Fibroblast of pulmonary artery (primary cell): ENCODE measurements around the gene PRPF6.
A peak's percentile ranks its signal among the peaks of the same experiment; 100 is the strongest.

Source experiments
- DNase-seq: peaks from one replicate; pipeline ENCODE4 v3.0.0-alpha.2; 2010; ENCODE audit warnings: low read depth
- H3K4me3 ChIP-seq: replicated peaks from 2 replicates; pipeline ENCODE4 v1.5.1; 2011; ENCODE audit warnings: low read depth, mild to moderate bottlenecking, control low read depth, low read length, moderate library complexity
- TF ChIP-seq, protein P1 (sequence below): IDR thresholded peaks from 2 replicates; pipeline ENCODE4 v1.5.1; 2011; ENCODE audit warnings: mild to moderate bottlenecking, control low read depth, low read length, inconsistent platforms; ENCODE audit errors: missing control alignments

PRPF6 gene

DNA sequence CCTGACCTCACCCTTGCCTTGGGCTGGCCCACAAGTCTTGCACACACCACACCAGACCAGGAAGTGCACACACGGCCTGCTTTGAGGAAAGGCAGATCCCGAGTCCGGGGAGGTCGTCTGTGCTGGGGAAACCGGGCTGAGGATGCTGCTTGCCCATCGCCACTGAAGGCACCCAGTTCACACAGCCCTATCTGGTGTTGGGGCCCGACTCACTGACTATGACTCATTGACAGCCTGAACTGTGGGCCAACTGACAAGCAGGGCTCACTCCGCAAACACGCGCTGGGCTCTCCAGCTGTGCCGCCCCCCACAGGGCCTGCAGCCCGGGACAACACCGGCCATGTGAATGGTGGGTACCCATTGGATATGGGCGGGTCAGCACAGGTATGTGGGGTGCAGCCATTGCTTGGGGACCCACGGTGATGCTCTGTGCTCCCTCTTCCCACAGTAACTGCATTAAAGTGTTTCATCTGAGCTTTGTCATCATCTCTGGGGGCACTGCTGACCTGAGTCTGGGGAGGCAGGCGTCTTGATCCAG, 3.1 kb upstream of the PRPF6 start:
- no peak overlapping the region for H3K4me3 ChIP-seq
- TF ChIP-seq, protein P1, sequence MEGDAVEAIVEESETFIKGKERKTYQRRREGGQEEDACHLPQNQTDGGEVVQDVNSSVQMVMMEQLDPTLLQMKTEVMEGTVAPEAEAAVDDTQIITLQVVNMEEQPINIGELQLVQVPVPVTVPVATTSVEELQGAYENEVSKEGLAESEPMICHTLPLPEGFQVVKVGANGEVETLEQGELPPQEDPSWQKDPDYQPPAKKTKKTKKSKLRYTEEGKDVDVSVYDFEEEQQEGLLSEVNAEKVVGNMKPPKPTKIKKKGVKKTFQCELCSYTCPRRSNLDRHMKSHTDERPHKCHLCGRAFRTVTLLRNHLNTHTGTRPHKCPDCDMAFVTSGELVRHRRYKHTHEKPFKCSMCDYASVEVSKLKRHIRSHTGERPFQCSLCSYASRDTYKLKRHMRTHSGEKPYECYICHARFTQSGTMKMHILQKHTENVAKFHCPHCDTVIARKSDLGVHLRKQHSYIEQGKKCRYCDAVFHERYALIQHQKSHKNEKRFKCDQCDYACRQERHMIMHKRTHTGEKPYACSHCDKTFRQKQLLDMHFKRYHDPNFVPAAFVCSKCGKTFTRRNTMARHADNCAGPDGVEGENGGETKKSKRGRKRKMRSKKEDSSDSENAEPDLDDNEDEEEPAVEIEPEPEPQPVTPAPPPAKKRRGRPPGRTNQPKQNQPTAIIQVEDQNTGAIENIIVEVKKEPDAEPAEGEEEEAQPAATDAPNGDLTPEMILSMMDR: no peak
- DNase-seq: peak; percentile 63

DNA sequence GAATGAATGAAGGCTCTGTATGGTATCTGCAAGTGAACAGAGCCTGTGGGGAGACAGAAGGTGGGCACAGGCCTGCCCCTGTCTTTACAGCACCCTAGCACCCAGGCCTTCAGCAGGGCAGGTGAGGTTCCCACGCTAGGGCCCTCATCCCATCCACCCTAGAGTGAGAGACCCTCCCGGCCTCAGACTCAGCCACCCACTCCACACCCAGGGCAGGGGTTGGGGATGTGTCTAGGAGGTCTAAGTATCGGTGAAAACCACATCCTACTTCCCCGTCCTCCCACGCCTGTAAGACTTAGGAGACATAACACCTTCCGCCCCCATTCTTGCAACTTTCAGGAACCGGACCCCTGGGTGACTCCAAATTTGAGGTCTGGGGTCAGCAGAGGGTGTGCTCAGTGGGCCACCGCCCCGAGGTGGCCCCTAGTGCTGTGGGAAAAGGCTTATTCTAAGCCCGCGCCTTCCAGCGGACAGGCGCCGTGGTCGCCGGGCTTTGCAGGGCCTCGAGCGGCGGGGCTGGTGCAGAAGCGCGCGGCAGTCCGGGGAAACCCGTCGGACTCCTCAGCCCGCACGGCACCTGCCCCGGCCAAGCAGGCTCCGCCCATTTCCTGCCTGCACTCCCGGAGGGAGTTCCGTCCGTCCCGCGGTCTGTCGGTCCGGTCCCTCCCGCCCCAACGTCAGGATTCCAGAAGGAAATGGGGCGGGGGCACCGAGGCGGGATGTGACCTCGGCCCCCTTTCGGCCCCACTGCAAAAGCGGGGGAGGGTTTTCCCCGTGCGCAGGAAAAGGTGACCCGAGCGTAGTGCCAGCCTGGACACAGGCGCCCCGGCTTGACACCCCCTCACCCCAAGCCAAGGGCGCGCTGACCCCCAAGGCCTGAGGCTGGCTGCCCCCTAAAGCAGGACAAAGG, 2.4 kb upstream of the PRPF6 start:
- TF ChIP-seq, protein P1: no peak
- peak overlapping the region; percentile 50 for H3K4me3 ChIP-seq
- DNase-seq: no peak

DNA sequence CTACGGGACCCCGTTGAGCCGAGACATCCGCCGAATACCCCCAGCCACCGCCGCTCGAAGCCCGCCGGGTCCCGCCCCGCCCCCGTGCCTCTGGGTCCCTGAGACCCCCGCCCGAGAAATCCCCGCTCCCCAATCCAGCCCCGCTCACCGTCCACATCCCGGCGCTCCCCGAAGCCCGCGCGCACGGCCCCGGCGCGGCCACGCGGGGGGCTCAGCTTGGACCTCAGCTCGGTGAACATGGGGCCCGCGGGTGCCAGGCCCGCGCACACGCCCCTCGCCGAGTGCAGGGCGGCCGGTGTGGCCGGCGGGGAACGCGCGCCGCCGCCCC, 1.7 kb upstream of the PRPF6 start:
- no peak for DNase-seq
- peak overlapping the region; percentile 50 for H3K4me3 ChIP-seq
- TF ChIP-seq, protein P1: no peak

DNA sequence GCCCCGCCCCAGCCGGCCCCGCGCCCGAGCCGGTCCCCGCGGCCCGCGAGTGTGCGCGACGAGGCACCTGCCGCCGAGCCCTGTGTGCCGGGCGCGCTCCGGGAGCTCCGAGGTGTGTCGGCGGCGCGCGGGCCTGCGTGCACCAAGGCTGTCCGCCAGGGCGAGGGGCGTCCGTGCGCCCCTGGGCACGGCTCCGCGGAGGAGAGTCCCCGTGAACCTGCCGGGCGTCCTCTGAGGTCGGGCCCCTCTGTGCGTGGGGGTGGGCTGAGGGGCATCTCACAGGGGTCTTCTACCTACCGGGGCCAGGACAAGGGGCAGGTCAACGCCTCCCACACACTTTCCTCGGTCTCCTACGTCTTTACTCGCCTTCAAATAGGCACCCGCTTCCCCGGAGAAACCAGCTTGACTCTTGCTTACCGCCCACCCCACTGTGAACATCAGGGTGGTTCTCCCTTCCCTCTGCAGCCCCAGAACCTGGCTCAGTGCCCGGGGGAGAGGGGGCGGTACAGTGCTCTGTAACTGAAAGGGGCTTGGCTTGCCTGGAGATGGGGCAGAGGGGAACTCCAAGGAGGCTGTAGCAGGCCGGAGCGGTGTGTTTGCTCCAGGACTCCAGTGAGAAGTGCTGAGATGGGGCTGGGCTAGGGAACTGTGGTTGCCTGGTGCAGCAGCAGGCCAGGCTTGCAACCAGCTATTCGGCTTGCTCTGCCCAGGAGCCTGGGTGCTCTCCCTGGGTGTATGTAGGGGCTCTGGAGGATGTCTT, 1.2 kb upstream of the PRPF6 start, which contains the start of gene SAMD10:
Gene SAMD10, minus strand, starts transcription at position 86 of the 760 bp plus-strand sequence. CDS start 175 bp downstream, outside the sequence.
- TF ChIP-seq, protein P1: no peak
- no peak for DNase-seq
- peak within 1 kb of the TSS; percentile 50 for H3K4me3 ChIP-seq

DNA sequence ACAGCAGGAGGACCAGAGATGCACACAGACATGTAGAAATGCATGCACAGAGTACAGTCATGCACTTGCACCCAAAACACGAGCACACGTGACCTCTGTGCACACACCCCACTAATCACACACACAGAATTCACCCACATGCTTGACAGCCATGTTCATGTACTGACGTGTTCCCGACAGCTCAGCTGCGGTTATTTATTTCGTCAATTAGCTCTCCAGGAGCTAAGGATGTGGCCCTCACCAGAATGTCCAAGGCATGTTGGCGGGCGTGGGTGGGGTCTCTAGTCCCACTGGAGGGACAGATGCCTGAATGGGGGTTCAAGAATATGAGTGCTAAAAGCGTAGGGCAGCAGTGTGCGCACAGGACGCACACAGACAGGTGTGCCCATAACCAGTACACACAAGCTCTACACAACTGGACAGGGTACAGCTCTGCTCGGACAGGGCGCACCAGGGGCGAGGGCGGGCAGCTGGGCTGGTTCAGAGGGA, 571 bp upstream of the PRPF6 start:
- DNase-seq: no peak
- H3K4me3 ChIP-seq: peak overlapping the region; percentile 93
- TF ChIP-seq, protein P1: no peak

DNA sequence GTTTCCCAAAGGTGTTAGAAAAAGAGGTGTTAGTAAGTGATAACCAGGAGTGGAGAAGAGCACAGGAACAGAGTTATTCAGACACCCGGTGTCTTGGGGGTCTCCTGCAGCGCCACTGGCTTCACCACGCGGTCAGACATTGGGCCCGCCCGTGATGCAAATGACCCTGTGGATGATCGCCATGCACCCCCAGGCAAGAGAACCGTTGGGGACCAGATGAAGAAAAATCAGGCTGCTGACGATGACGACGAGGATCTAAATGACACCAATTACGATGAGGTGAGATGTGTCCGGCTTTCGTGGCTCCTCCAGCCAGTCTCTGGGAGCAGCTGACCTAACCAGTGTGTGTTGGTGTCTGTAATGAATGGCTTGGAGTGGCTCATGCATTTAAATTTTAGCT, 2.0 kb downstream of the PRPF6 start:
- TF ChIP-seq, protein P1: no peak
- H3K4me3 ChIP-seq: no peak overlapping the region
- no peak for DNase-seq
